Gastrocnemius medialis (tissue), 4 donors: Measurements from ENCODE around the gene NDP.

Experiments used
- POLR2A ChIP-seq, 2 donors: fragments of 450-650 bp; IDR thresholded peaks; one replicate each; pipeline ENCODE4 v1.6.1; 2017; ENCODE audit warnings: antibody characterized with exemption in 2 of 2, mild to moderate bottlenecking in 2 of 2, moderate library complexity in 2 of 2
- TF ChIP-seq, protein P1 (sequence below), 5 experiments: fragments of 450-650 bp in 3 of 5; fragments of 200-600 bp in 2 of 5; sonication (generic) in 2 of 5; IDR thresholded peaks in 4 of 5; conservative IDR thresholded peaks in 1 of 5; 1 replicate in 4 of 5; 2 replicates in 1 of 5; pipeline ENCODE4 v1.5.1; 2016 to 2019; ENCODE audit warnings: antibody characterized with exemption in 5 of 5, mild to moderate bottlenecking in 3 of 5, moderate library complexity in 3 of 5

DNA sequence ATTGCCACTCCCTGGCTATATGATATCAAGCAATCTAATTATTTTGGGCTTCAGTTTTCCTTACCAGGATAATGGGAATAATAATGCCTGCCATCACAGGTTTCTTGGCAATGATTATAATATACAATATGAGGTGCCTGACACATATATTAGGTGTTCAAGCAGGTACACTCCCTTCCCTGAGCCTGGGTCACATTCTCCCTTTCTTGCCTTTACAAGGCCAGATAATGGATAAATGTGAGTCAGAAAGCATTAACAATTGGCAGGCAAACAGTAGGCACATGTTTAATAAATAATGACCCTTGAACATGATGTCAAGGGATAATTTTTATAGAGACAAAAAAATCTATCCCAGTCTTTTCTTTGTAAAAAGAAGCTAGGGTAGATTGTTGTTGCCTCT is 17.2 kb downstream of the NDP start:
- TF ChIP-seq, protein P1, sequence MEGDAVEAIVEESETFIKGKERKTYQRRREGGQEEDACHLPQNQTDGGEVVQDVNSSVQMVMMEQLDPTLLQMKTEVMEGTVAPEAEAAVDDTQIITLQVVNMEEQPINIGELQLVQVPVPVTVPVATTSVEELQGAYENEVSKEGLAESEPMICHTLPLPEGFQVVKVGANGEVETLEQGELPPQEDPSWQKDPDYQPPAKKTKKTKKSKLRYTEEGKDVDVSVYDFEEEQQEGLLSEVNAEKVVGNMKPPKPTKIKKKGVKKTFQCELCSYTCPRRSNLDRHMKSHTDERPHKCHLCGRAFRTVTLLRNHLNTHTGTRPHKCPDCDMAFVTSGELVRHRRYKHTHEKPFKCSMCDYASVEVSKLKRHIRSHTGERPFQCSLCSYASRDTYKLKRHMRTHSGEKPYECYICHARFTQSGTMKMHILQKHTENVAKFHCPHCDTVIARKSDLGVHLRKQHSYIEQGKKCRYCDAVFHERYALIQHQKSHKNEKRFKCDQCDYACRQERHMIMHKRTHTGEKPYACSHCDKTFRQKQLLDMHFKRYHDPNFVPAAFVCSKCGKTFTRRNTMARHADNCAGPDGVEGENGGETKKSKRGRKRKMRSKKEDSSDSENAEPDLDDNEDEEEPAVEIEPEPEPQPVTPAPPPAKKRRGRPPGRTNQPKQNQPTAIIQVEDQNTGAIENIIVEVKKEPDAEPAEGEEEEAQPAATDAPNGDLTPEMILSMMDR (IDR thresholded peaks at IDR 0.05 in 4 of 5, conservative IDR thresholded peaks at IDR 0.05 in 1 of 5), result no peak
- no peak for TF ChIP-seq POLR2A (IDR thresholded peaks at IDR 0.05)
